IPS DF 6.9 (cell line): ENCODE measurements around the gene CWH43.
"Not testable (repeated sequence)": the region's sequence is repeated elsewhere in the genome, so short reads cannot be mapped to it uniquely, and the experiment has no call there.

ENCODE experiments used
- DNase-seq: peaks from one replicate; pipeline ENCODE4 v3.0.0-alpha.2; 2013; ENCODE audit warnings: low read depth, low spot score
- H3K27ac ChIP-seq: one replicate; pipeline ENCODE4 v1.5.1; 2013; ENCODE audit warnings: low read length, control low read depth
- H3K27me3 ChIP-seq: 2 replicates; pipeline ENCODE4 v1.6.1; 2013; ENCODE audit warnings: mild to moderate bottlenecking, low read length; ENCODE audit not compliant: control insufficient read depth, insufficient read depth
- H3K36me3 ChIP-seq: 2 replicates; pipeline ENCODE4 v1.6.1; 2013; ENCODE audit warnings: low read length; ENCODE audit not compliant: control insufficient read depth, insufficient read depth
- H3K4me1 ChIP-seq: 2 replicates; pipeline ENCODE4 v1.6.1; 2013; ENCODE audit warnings: low read length; ENCODE audit not compliant: control insufficient read depth, insufficient read depth
- H3K4me3 ChIP-seq: 2 replicates; pipeline ENCODE4 v1.5.1; 2013; ENCODE audit warnings: mild to moderate bottlenecking, low read length
- H3K9me3 ChIP-seq: 2 replicates; pipeline ENCODE4 v1.6.1; 2013; ENCODE audit warnings: low read length, inconsistent platforms; ENCODE audit not compliant: control insufficient read depth, insufficient read depth
- WGBS: extraction: QIAGEN DNeasy Blood & Tissue Kit; methylation state at CpG from one replicate; pipeline ENCODE4 v1.1.7; 2013; ENCODE audit warnings: mixed read lengths, missing lambda C conversion rate; ENCODE audit not compliant: insufficient read length, insufficient coverage; 5-methylcytosine and 5-hydroxymethylcytosine counted together

CWH43 gene

GRCh38 chr4:48998440-48998839 is 12.4 kb downstream of the CWH43 start:
- WGBS = no CpG with 5 or more reads among the region's 6 CpGs
- no peaks in the 10 kb centered on the region for H3K4me1 ChIP-seq
- H3K27ac ChIP-seq = no peak overlapping the region
- H3K36me3 ChIP-seq = no peaks in the 10 kb centered on the region
- no peak for DNase-seq
- H3K27me3 ChIP-seq = no peaks in the 10 kb centered on the region
- peaks cover 7% of the 10 kb centered on the region for H3K9me3 ChIP-seq
- H3K4me3 ChIP-seq = no peak overlapping the region

GRCh38 chr4:49000806-49001205 is 14.7 kb downstream of the CWH43 start:
- Histone ChIP-seq H3K4me3 (no peak overlapping the region), H3K36me3 (no peaks in the 10 kb centered on the region), H3K9me3 (peaks cover 3% of the 10 kb centered on the region; the same call in 1 of the 2 replicates), H3K27me3 (no peaks in the 10 kb centered on the region), H3K4me1 (no peaks in the 10 kb centered on the region), H3K27ac (no peak overlapping the region)
- no peak for DNase-seq

GRCh38 chr4:49002931-49003330 is 16.9 kb downstream of the CWH43 start:
- H3K9me3 ChIP-seq = peaks cover 3% of the 10 kb centered on the region; the same call in 1 of the 2 replicates
- no peak overlapping the region for H3K4me3 ChIP-seq
- H3K27me3 ChIP-seq = no peaks in the 10 kb centered on the region
- no peaks in the 10 kb centered on the region for H3K36me3 ChIP-seq
- no peaks in the 10 kb centered on the region for H3K4me1 ChIP-seq
- H3K27ac ChIP-seq = no peak overlapping the region
- DNase-seq = no peak

- no CpG with 5 or more reads among the region's 2 CpGs for WGBS
Measured at GRCh38 chr4:49018718-49019295, 32.7 kb downstream of the CWH43 start.

DNA sequence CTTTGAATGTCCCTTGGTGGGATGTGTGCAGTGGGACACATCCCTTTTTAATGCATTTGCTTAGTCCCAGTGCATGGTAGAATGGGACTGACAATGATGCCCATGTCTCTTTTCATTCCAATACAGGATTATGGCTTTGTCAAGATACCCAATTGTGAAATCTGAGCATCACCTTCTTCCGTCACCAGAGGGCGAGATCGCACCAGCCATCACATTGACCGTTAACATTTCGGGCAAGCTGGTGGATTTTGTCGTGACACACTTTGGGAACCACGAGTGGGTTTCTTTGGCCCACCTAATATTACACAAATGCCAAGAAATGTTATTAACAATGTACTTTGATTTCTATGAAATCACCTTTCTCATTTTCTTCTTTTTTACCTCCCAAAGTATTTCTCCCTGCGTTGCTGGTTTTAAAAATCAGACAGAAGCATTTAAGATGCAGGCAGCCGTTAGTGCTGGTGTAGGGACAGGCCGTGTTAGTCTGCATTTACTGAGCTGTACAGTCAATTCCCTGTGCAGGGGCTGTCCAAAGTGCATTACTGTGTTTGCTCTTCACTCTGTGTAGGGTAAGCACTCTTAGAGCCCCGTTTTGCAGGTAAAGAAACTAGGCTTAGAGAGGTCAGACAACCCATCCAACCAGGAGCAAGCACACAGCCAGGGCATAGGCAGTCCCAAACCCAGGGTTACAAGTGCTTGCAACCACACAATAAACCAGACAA is 46.5 kb downstream of the CWH43 start:
- H3K9me3 ChIP-seq = peaks cover 12% of the 10 kb centered on the region
- H3K27me3 ChIP-seq = no peaks in the 10 kb centered on the region
- no CpG with 5 or more reads among the region's 11 CpGs for WGBS
- no peaks in the 10 kb centered on the region for H3K36me3 ChIP-seq
- no peak overlapping the region for H3K27ac ChIP-seq
- DNase-seq = no peak
- no peaks in the 10 kb centered on the region for H3K4me1 ChIP-seq
- H3K4me3 ChIP-seq = no peak overlapping the region

More at GRCh38 chr4:49018718-49019295, 32.7 kb downstream of the CWH43 start:
- Histone ChIP-seq H3K9me3 (peaks cover 6% of the 10 kb centered on the region), H3K4me3 (no peak overlapping the region), H3K36me3 (no peaks in the 10 kb centered on the region), H3K4me1 (no peaks in the 10 kb centered on the region), H3K27ac (no peak overlapping the region), H3K27me3 (no peaks in the 10 kb centered on the region)
- DNase-seq = no peak

DNA sequence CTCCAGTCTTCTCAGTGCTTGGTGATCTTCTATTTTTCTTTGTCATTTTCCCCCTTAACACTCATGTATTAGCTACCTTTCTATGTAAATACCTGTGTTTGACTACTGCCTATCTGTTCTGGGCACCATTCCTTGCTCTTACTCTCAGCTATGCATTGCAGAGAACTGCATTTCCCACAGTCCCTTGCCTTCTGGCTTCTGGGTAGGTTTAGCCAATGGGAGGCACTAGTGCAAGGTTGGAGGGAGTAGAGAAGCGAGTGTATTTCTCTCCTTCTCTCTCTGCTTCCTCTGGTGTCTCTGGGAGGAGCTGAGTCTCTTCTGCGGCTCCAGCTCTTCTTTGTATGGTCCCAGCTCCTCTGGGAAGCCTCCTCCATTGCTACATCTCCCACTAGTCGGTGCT is 50.5 kb downstream of the CWH43 start:
- no peak for DNase-seq
- Histone ChIP-seq H3K27ac (no peak overlapping the region), H3K27me3 (no peaks in the 10 kb centered on the region), H3K4me1 (no peaks in the 10 kb centered on the region), H3K36me3 (no peaks in the 10 kb centered on the region), H3K4me3 (no peak overlapping the region), H3K9me3 (peaks cover 8% of the 10 kb centered on the region)
- WGBS = no CpG with 5 or more reads among the region's 3 CpGs

DNA sequence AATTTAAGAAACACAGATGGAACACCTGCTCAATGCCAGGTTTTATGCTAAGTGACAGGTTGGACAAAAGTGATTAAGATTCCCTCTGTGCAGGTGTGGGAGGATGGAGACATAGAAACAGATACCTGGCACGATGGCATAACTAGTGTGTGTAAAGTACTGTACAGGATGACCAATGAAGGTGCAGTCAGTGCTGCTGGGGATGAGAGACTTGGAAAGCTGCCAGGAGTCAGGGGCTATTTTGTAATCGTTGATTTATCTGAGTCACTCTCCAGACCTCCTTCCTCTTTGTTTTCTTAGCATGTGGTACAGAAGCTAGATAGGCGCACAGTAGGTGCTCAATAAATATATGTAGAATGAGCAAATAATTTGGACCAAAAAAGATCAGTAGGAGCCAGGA is 58.2 kb downstream of the CWH43 start:
- DNase-seq = no peak
- H3K36me3 ChIP-seq = no peaks in the 10 kb centered on the region
- H3K27ac ChIP-seq = no peak overlapping the region
- H3K27me3 ChIP-seq = no peaks in the 10 kb centered on the region
- WGBS = no CpG with 5 or more reads among the region's 3 CpGs
- H3K4me1 ChIP-seq = no peaks in the 10 kb centered on the region
- no peak overlapping the region for H3K4me3 ChIP-seq
- H3K9me3 ChIP-seq = peaks cover 8% of the 10 kb centered on the region

- Histone ChIP-seq H3K4me1 (no peaks in the 10 kb centered on the region), H3K4me3 (no peak overlapping the region), H3K27me3 (no peaks in the 10 kb centered on the region), H3K9me3 (peaks cover 9% of the 10 kb centered on the region), H3K36me3 (no peaks in the 10 kb centered on the region), H3K27ac (no peak overlapping the region)
- DNase-seq = no peak
Measured at GRCh38 chr4:49058306-49058705, 72.2 kb downstream of the CWH43 start.

DNA sequence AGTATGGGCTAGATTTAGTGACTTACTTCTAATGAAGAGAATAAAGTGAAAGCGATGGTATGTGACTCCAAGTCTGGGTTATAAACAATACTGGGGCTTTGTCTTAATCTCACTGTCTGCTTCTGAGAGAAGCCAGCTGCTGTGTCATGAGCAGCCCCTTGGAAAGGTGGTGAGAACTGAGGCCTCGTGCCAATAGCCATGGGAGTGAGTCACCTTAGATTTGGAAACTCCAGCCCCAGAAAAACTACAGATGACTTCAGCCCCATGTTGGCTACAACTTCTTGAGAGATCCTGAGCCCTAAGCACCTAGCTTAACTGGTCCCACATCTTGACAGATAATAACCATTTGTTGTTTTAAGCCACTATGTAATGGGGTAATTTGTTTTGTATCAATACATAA is 77.6 kb downstream of the CWH43 start:
- Histone ChIP-seq H3K27me3 (no peaks in the 10 kb centered on the region), H3K4me1 (no peaks in the 10 kb centered on the region), H3K36me3 (no peaks in the 10 kb centered on the region), H3K27ac (no peak overlapping the region), H3K4me3 (no peak overlapping the region), H3K9me3 (peaks cover 12% of the 10 kb centered on the region)
- WGBS = no CpG with 5 or more reads among the region's 2 CpGs
- DNase-seq = no peak

GRCh38 chr4:49072196-49072595 is 86.1 kb downstream of the CWH43 start:
- H3K27ac ChIP-seq, H3K9me3 ChIP-seq, H3K4me1 ChIP-seq, DNase-seq, H3K4me3 ChIP-seq, H3K36me3 ChIP-seq, H3K27me3 ChIP-seq: not testable (repeated sequence)
- WGBS = no CpG with 5 or more reads among the region's 11 CpGs

- not testable (repeated sequence) for H3K4me1 ChIP-seq, H3K27me3 ChIP-seq, H3K27ac ChIP-seq, H3K36me3 ChIP-seq, DNase-seq, H3K4me3 ChIP-seq
- H3K9me3 ChIP-seq = peaks cover 10% of the 10 kb centered on the region
- 100% methylated on average over 1 of the region's 7 CpGs for WGBS
Measured at GRCh38 chr4:49091883-49092282, 105.8 kb downstream of the CWH43 start.
